Measurements from ENCODE around the gene PHF12. TPM values are rescaled to one million over a fixed set of nuclear protein-coding genes. Genes with fewer than 3 reads are reported as not detected.
A peak's percentile ranks its signal among the peaks of the same experiment; 100 is the strongest.

The PHF12 gene
- total and polyA plus RNA-seq, 2 donors (not counting 1 experiment from before 2014, with no cell fraction given) = 10.1 to 14.2 TPM

GRCh38 chr17:28968231-28968913 is 17.1 kb upstream of the PHF12 start:
- no peaks in the 10 kb centered on the region for H3K79me2 ChIP-seq (ENCODE audit: control insufficient read depth, insufficient read depth, low read length)
- DNase-seq (ENCODE audit: low read depth in 2 of 2) = peak in 1 of 2 donors; percentile 49
- H3K27ac ChIP-seq (ENCODE audit: insufficient read depth, low read length) = no peak overlapping the region
- peaks cover 23% of the 10 kb centered on the region for H3K27me3 ChIP-seq (ENCODE audit: control insufficient read depth, insufficient read depth, low read length)
- no peaks in the 10 kb centered on the region for H4K20me1 ChIP-seq (ENCODE audit: control insufficient read depth, extremely low read depth, insufficient read depth, low read length)
- H3K4me2 ChIP-seq (ENCODE audit: extremely low read depth, insufficient read depth, low read length) = no peak overlapping the region
- no peaks in the 10 kb centered on the region for H3K36me3 ChIP-seq (ENCODE audit: control insufficient read depth, insufficient read depth, low read length)
- TF ChIP-seq EZH2 (IDR thresholded peaks at IDR 0.05; ENCODE audit: low read length, missing control alignments) (no peak), CTCF (conservative IDR thresholded peaks at IDR 0.05 in 1 of 2, IDR thresholded peaks at IDR 0.05 in 1 of 2; ENCODE audit: low read depth in 1 of 2, low read length in 2 of 2) (no peak)
- H3K9me3 ChIP-seq (ENCODE audit: control insufficient read depth, insufficient read depth, low read depth, low read length) = no peaks in the 10 kb centered on the region
- no peaks in the 10 kb centered on the region for H3K4me1 ChIP-seq (ENCODE audit: control insufficient read depth, extremely low read depth, insufficient read depth, low read length)
- no peak overlapping the region for H2AFZ ChIP-seq (ENCODE audit: low read length)
- no peak overlapping the region for H3K4me3 ChIP-seq (replicated peaks in 1 of 4; ENCODE audit: control extremely low read depth in 1 of 4, insufficient read depth in 1 of 4, low read depth in 3 of 4, low read length in 4 of 4)
- H3K9ac ChIP-seq (ENCODE audit: insufficient read depth, low read length) = no peak overlapping the region

- H2AFZ ChIP-seq (ENCODE audit: low read length) = no peak overlapping the region
- peak in 1 of 2 donors; percentile 35 for DNase-seq (ENCODE audit: low read depth in 2 of 2)
- H3K4me3 ChIP-seq (replicated peaks in 1 of 4; ENCODE audit: control extremely low read depth in 1 of 4, insufficient read depth in 1 of 4, low read depth in 3 of 4, low read length in 4 of 4) = no peak overlapping the region
- H3K36me3 ChIP-seq (ENCODE audit: control insufficient read depth, insufficient read depth, low read length) = no peaks in the 10 kb centered on the region
- no peak overlapping the region for H3K4me2 ChIP-seq (ENCODE audit: extremely low read depth, insufficient read depth, low read length)
- H3K79me2 ChIP-seq (ENCODE audit: control insufficient read depth, insufficient read depth, low read length) = no peaks in the 10 kb centered on the region
- H3K4me1 ChIP-seq (ENCODE audit: control insufficient read depth, extremely low read depth, insufficient read depth, low read length) = no peaks in the 10 kb centered on the region
- peaks cover 15% of the 10 kb centered on the region for H3K27me3 ChIP-seq (ENCODE audit: control insufficient read depth, insufficient read depth, low read length)
- H3K9ac ChIP-seq (ENCODE audit: insufficient read depth, low read length) = no peak overlapping the region
- TF ChIP-seq EZH2 (IDR thresholded peaks at IDR 0.05; ENCODE audit: low read length, missing control alignments) (no peak), CTCF (conservative IDR thresholded peaks at IDR 0.05 in 1 of 2, IDR thresholded peaks at IDR 0.05 in 1 of 2; ENCODE audit: low read depth in 1 of 2, low read length in 2 of 2) (no peak)
- no peak overlapping the region for H3K27ac ChIP-seq (ENCODE audit: insufficient read depth, low read length)
- no peaks in the 10 kb centered on the region for H3K9me3 ChIP-seq (ENCODE audit: control insufficient read depth, insufficient read depth, low read depth, low read length)
- no peaks in the 10 kb centered on the region for H4K20me1 ChIP-seq (ENCODE audit: control insufficient read depth, extremely low read depth, insufficient read depth, low read length)
Measured at GRCh38 chr17:28967221-28968135, 16.2 kb upstream of the PHF12 start.

- Histone ChIP-seq H3K27ac (ENCODE audit: insufficient read depth, low read length) (no peak overlapping the region), H3K36me3 (ENCODE audit: control insufficient read depth, insufficient read depth, low read length) (no peaks in the 10 kb centered on the region), H3K4me3 (replicated peaks in 1 of 4; ENCODE audit: control extremely low read depth in 1 of 4, insufficient read depth in 1 of 4, low read depth in 3 of 4, low read length in 4 of 4) (no peak overlapping the region), H3K27me3 (ENCODE audit: control insufficient read depth, insufficient read depth, low read length) (peaks cover 6% of the 10 kb centered on the region), H3K79me2 (ENCODE audit: control insufficient read depth, insufficient read depth, low read length) (no peaks in the 10 kb centered on the region), H3K9ac (ENCODE audit: insufficient read depth, low read length) (no peak overlapping the region), H2AFZ (ENCODE audit: low read length) (no peak overlapping the region), H3K4me2 (ENCODE audit: extremely low read depth, insufficient read depth, low read length) (no peak overlapping the region), H3K4me1 (ENCODE audit: control insufficient read depth, extremely low read depth, insufficient read depth, low read length) (no peaks in the 10 kb centered on the region), H3K9me3 (ENCODE audit: control insufficient read depth, insufficient read depth, low read depth, low read length) (no peaks in the 10 kb centered on the region), H4K20me1 (ENCODE audit: control insufficient read depth, extremely low read depth, insufficient read depth, low read length) (no peaks in the 10 kb centered on the region)
- TF ChIP-seq EZH2 (IDR thresholded peaks at IDR 0.05; ENCODE audit: low read length, missing control alignments) = no peak
- TF ChIP-seq CTCF (conservative IDR thresholded peaks at IDR 0.05 in 1 of 2, IDR thresholded peaks at IDR 0.05 in 1 of 2; ENCODE audit: low read depth in 1 of 2, low read length in 2 of 2) = no peak
- DNase-seq (ENCODE audit: low read depth in 2 of 2) = no peak
Measured at GRCh38 chr17:28963841-28964240, 12.5 kb upstream of the PHF12 start.
